Small intestine (tissue), 7 donors: ENCODE data around the gene CLDN11. TPM values are rescaled to one million over a fixed set of nuclear protein-coding genes. Genes with fewer than 3 reads are reported as not detected.

Experiments used
- DNase-seq, 2 donors: peaks; one replicate each; pipeline versions ENCODE4 v3.0.0 to v3.0.0-alpha.2; 2013
- FAIRE-seq: peaks from 2 replicates; lab custom pipeline; 2012; peaks lifted over from hg19 to GRCh38; lab: Jason Lieb, UNC
- H3K27ac ChIP-seq, 3 donors: one replicate each; pipeline ENCODE4 v1.5.1; 2013; ENCODE audit warnings: low read length in 2 of 3, mild to moderate bottlenecking in 2 of 3, control low read depth in 1 of 3, inconsistent platforms in 1 of 3, low read depth in 1 of 3, moderate library complexity in 1 of 3
- H3K27me3 ChIP-seq, 3 donors: one replicate each; pipeline ENCODE4 v1.6.1; 2013; ENCODE audit warnings: low read length in 3 of 3, inconsistent platforms in 1 of 3; ENCODE audit not compliant: control insufficient read depth in 3 of 3, insufficient read depth in 3 of 3
- H3K36me3 ChIP-seq, 3 donors: one replicate each; pipeline ENCODE4 v1.6.1; 2013; ENCODE audit warnings: low read length in 3 of 3, inconsistent platforms in 1 of 3, low read depth in 1 of 3, mild to moderate bottlenecking in 1 of 3, moderate library complexity in 1 of 3; ENCODE audit not compliant: control insufficient read depth in 3 of 3, insufficient read depth in 2 of 3
- H3K4me1 ChIP-seq, 3 donors: one replicate each; pipeline ENCODE4 v1.6.1; 2013; ENCODE audit warnings: low read length in 2 of 3, inconsistent platforms in 1 of 3, low read depth in 1 of 3, mild to moderate bottlenecking in 1 of 3, moderate library complexity in 1 of 3; ENCODE audit not compliant: control insufficient read depth in 3 of 3, insufficient read depth in 2 of 3
- H3K4me3 ChIP-seq, 3 donors: one replicate each; pipeline ENCODE4 v1.5.1; 2013; ENCODE audit warnings: low read length in 3 of 3, control low read depth in 1 of 3, inconsistent platforms in 1 of 3, low read depth in 1 of 3, mild to moderate bottlenecking in 1 of 3, moderate library complexity in 1 of 3
- H3K9me3 ChIP-seq, 2 donors: one replicate each; pipeline ENCODE4 v1.6.1; 2013; ENCODE audit warnings: low read depth in 1 of 2, low read length in 1 of 2; ENCODE audit not compliant: control insufficient read depth in 2 of 2, insufficient read depth in 1 of 2
- WGBS, 3 donors: extraction: QIAGEN DNeasy Blood & Tissue Kit; methylation state at CpG; one replicate each; pipeline ENCODE4 v1.1.7; 2013; 5-methylcytosine and 5-hydroxymethylcytosine counted together
- polyA plus RNA-seq, 4 donors: library from polyadenylated mRNA; stranded (reverse) in 3 of 4; unstranded in 1 of 4; fragments of 200-250 nt in 3 of 4; fragments of 120-200 nt in 1 of 4; gene quantifications; one replicate each; pipeline versions ENCODE4 v1.2.1 to v1.2.3, GENCODE V29; 2013
- donor health status: healthy with polysubstance abuse.
- donor health status: control.
- donor health status: control.
- donor health status: Bipolar disorder and iron deficiency.
- donor health status: healthy.

CLDN11 gene
- polyA plus RNA-seq, 4 donors: 0.45 to 6.5 (median 0.52) TPM

DNA sequence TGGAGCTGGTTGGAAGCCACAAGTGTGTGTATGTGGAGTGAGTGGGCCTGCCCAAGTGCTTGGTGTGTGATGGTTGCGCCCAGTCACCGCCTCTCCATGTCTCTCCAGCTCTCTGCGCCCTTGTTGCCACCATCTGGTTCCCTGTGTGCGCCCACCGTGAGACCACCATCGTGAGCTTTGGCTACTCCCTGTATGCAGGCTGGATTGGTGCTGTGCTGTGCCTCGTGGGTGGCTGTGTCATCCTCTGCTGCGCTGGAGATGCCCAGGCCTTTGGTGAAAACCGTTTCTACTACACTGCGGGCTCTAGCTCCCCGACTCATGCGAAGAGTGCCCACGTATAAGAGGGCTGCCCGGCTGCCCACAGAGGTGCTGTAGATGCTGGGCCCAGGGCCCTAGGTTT, 13.7 kb downstream of the CLDN11 start:
- H3K9me3 ChIP-seq: no peaks in the 10 kb centered on the region
- H3K27me3 ChIP-seq: no peaks in the 10 kb centered on the region
- DNase-seq (no peak), FAIRE-seq (no peak)
- H3K36me3 ChIP-seq: no peaks in the 10 kb centered on the region
- H3K4me3 ChIP-seq: no peak overlapping the region
- H3K4me1 ChIP-seq: no peaks in the 10 kb centered on the region
- 95 to 98% (median 96%) methylated on average over 14 of the region's 14 CpGs for WGBS, 3 donors
- H3K27ac ChIP-seq: no peak overlapping the region

DNA sequence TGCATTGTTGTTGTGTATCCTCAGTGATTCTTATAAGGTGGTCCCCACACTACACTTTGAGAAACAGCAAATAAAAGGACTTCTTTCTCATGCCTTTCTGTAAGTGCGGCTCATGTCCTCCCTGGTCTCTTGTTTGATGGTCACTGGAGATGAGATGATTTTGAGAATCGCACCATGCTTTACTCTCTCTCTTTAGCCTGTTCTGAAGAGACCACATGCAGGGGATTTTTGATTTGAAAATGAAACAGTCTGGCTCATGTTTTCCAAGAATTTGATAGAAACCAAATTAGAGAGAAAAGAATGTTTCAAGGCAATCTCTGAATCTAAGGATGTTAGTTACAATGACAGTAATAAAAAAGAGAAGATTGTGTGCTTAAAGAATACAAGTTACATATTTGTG, 18.0 kb downstream of the CLDN11 start:
- no peaks in the 10 kb centered on the region for H3K9me3 ChIP-seq
- FAIRE-seq: no peak
- 86 to 93% (median 89%) methylated on average over 2 of the region's 2 CpGs for WGBS, 3 donors
- H3K27ac ChIP-seq: no peak overlapping the region
- no peaks in the 10 kb centered on the region for H3K36me3 ChIP-seq
- H3K27me3 ChIP-seq: no peaks in the 10 kb centered on the region
- DNase-seq: no peak
- H3K4me3 ChIP-seq: no peak overlapping the region
- H3K4me1 ChIP-seq: peaks cover 0 to 3% (median 0%) of the 10 kb centered on the region in 3 donors

DNA sequence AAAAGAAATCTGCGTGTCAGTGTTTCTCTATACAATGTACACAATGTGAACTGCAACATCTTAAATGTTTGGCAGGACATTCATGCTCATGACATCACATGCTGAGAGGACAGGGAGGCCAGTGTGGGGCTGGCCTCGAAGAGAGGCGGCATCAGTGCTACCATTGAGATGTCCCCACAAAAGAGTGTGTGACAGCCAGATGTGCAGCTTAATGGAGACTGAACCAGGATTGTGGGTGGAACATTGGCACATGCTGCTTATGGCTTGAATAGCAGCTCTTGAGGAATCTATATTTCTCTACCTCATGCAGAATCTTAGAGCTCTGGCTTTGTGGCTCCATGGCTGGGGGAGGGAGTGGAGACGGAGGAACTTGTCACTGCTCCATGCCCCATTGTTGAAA, 18.5 kb downstream of the CLDN11 start:
- Histone ChIP-seq H3K27ac (no peak overlapping the region), H3K36me3 (no peaks in the 10 kb centered on the region), H3K4me3 (no peak overlapping the region), H3K4me1 (peaks cover 0 to 3% (median 0%) of the 10 kb centered on the region in 3 donors), H3K27me3 (no peaks in the 10 kb centered on the region), H3K9me3 (no peaks in the 10 kb centered on the region)
- no peak for FAIRE-seq
- no peak for DNase-seq
- WGBS, 3 donors: 79 to 94% (median 92%) methylated on average over 4 of the region's 4 CpGs

DNA sequence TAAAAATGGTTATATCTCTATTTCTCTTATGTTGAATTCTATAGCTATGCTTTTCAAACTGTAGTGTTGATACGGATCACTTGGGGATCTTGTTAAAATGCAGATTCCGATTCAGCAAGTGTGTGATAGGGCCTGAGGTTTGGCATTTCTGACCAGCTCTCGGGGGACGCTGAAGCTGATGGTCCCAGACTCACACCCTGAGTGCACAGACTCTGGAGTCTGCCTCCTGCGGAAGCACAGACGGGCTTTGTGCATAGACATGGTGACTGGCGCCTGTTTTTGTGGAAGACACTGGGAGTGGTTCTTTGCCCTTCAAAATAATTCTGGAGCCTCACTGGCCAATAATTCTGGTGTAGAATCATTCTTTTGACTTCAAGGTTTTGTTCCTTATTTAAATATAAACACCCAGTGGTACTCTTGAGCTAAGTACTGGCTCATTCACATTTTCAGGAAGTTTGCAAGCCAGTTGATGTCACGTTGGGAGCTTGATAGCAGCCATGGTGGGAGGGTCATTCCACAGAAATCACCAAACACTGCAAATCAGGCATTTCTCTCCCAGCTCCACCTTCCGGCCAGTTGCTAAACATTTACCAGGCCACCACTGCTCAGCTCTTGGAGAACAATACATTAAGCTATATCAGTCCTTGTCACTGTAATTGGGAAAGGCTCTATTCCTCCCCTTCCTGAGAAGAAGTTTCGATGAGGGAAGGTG, 19.2 kb downstream of the CLDN11 start:
- no peak for FAIRE-seq
- Histone ChIP-seq H3K9me3 (no peaks in the 10 kb centered on the region), H3K36me3 (no peaks in the 10 kb centered on the region), H3K4me1 (peaks cover 0 to 3% (median 0%) of the 10 kb centered on the region in 3 donors), H3K4me3 (no peak overlapping the region), H3K27ac (no peak overlapping the region), H3K27me3 (no peaks in the 10 kb centered on the region)
- 77 to 80% (median 79%) methylated on average over 10 of the region's 10 CpGs for WGBS, 3 donors
- peak in 1 of 2 donors; percentile 18 for DNase-seq

DNA sequence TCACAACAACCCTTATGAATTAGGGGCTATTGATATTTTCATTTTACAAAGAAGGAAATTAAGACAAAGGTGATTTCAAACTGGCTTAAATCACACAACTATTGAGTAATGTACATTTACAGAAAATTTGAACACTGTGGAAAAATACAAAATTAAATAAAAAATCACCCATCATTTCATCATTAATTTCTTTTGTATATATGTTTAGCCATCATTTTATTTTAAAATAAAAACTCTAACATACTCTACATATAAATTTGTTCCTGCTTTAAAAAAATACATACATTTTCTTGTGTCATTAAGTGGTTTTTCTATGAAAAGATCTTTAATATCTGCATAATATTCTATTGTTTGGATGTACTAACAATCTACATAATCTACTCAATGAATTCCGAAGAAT, 20.2 kb downstream of the CLDN11 start:
- DNase-seq (no peak), FAIRE-seq (no peak)
- Histone ChIP-seq H3K36me3 (no peaks in the 10 kb centered on the region), H3K4me1 (peaks cover 0 to 3% (median 0%) of the 10 kb centered on the region in 3 donors), H3K9me3 (no peaks in the 10 kb centered on the region), H3K27me3 (no peaks in the 10 kb centered on the region), H3K4me3 (no peak overlapping the region), H3K27ac (no peak overlapping the region)
- WGBS, 3 donors: 90 to 98% (median 94%) methylated on average over 1 of the region's 1 CpG

DNA sequence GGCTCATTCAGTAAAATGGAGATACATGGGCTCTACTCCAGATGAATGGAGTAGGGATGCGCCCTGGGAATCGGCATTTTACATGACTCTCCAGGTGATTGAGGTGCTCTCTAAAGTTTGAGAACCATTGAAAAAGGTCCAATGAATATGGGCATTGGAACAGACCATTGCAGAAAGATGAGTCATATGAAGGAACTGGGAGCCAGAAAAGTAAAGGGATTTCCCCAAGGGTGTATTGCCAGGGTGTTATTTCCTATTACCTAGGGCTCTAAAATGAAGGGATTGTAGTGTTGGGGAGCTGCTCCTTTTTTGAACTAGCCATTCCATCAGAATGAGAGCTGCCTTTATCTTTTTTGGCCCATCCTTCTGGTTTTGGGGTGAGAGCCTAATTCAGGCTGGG, 21.7 kb downstream of the CLDN11 start:
- H3K36me3 ChIP-seq: no peaks in the 10 kb centered on the region
- 85 to 92% (median 91%) methylated on average over 2 of the region's 2 CpGs for WGBS, 3 donors

DNA sequence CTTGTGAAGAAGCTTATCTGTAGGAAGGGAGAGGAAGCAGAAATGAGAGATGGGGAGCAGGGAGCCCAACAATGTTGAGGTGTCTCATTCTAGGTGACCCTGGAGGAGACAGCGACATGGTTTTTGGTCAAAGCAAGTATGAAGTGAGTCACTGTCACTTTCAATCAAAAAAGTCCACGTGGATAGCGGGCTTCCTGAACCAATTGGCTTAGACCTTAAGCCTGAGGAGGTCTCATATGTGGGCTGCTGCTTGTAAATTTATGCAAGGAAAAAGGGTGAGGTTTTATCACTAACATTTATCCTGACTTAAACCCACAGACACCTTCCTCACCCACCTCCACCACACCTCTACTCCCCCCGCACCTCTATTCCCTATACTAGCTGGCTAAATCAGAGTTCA, 22.7 kb downstream of the CLDN11 start:
- no peaks in the 10 kb centered on the region for H3K27me3 ChIP-seq
- no peak overlapping the region for H3K4me3 ChIP-seq
- FAIRE-seq (no peak), DNase-seq (no peak)
- H3K4me1 ChIP-seq: peaks cover 0 to 3% (median 0%) of the 10 kb centered on the region in 3 donors
- H3K9me3 ChIP-seq: no peaks in the 10 kb centered on the region
- WGBS, 3 donors: 87 to 93% (median 90%) methylated on average over 4 of the region's 4 CpGs
- H3K36me3 ChIP-seq: no peaks in the 10 kb centered on the region
- H3K27ac ChIP-seq: no peak overlapping the region

More for the DNA sequence above, 21.7 kb downstream of the CLDN11 start:
- no peak for FAIRE-seq
- Histone ChIP-seq H3K4me3 (no peak overlapping the region), H3K9me3 (no peaks in the 10 kb centered on the region), H3K4me1 (peaks cover 0 to 3% (median 0%) of the 10 kb centered on the region in 3 donors), H3K27ac (no peak overlapping the region), H3K27me3 (no peaks in the 10 kb centered on the region)
- DNase-seq: no peak

DNA sequence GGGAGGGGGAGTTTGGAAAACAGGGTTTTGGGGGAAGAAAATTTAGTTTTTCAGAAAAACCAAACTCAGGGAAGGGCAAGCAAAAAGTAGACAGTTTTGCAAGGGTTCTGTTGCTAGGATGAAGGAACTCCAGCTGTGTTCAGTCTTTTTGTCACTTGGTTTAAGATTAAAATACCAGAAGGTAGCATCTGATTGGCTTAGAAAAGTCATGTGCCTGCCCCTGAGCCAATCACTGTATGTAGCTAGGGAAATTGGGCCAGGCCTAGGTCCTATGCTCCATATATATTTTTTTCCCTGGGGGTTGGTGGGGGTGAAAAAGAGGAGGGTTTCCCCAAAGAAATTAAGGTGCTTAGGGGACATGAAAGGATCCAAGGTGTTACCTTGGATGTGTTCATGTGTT, 24.3 kb downstream of the CLDN11 start:
- H3K27ac ChIP-seq: no peak overlapping the region
- FAIRE-seq (no peak), DNase-seq (no peak)
- H3K36me3 ChIP-seq: no peaks in the 10 kb centered on the region
- no peak overlapping the region for H3K4me3 ChIP-seq
- H3K4me1 ChIP-seq: peaks cover 0 to 3% (median 0%) of the 10 kb centered on the region in 3 donors
- no peaks in the 10 kb centered on the region for H3K27me3 ChIP-seq
- no peaks in the 10 kb centered on the region for H3K9me3 ChIP-seq

DNA sequence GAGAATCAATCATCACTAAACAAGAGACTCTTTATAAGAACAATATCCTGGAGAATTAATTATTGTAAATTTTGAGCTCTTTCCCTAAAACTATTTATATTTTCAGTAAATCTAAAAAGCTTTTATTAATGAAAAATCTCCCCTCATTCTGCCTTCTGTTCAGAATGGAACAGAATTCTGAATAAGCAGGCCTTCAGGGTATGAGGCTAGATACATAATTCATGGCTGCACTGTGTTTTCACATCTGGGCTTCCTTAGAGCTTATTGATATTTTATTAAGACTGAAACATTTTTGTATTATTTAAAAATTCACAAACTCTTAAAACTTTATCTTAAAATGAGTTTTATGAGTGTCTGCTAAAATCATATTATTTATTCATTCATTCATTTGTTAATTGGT, 24.8 kb downstream of the CLDN11 start:
- H3K27ac ChIP-seq: no peak overlapping the region
- no peaks in the 10 kb centered on the region for H3K36me3 ChIP-seq
- no peak overlapping the region for H3K4me3 ChIP-seq
- FAIRE-seq (no peak), DNase-seq (no peak)
- H3K27me3 ChIP-seq: no peaks in the 10 kb centered on the region
- H3K9me3 ChIP-seq: no peaks in the 10 kb centered on the region
- H3K4me1 ChIP-seq: no peaks in the 10 kb centered on the region
